SK-N-SH (cell line): Measurements from ENCODE around the gene GPR17.

Source experiments
- CHD2 ChIP-seq: fragments of 150-350 bp; IDR thresholded peaks from 2 replicates; pipeline ENCODE4 v1.6.1; 2018; ENCODE audit warnings: low read length; ENCODE audit not compliant: partially characterized antibody
- EP300 ChIP-seq, 2 experiments: IDR thresholded peaks; 2 replicates each; pipeline versions ENCODE4 v1.4.0 to v1.6.1; 2012; ENCODE audit warnings: borderline replicate concordance in 1 of 2, low read depth in 1 of 2, low read length in 1 of 2
- FOXM1 ChIP-seq: IDR thresholded peaks from 2 replicates; pipeline ENCODE4 v1.4.0; 2012; ENCODE audit warnings: low read depth, mild to moderate bottlenecking
- MAX ChIP-seq: IDR thresholded peaks from 2 replicates; pipeline ENCODE4 v1.4.0; 2012; ENCODE audit warnings: low read depth
- NRF1 ChIP-seq: IDR thresholded peaks from 2 replicates; pipeline ENCODE4 v1.6.1; 2012; ENCODE audit warnings: low read depth, mild to moderate bottlenecking, low read length
- POLR2AphosphoS5 ChIP-seq: IDR thresholded peaks from 2 replicates; pipeline ENCODE4 v1.6.1; 2012; ENCODE audit warnings: low read depth, low read length
- RXRA ChIP-seq: IDR thresholded peaks from 2 replicates; pipeline ENCODE4 v1.4.0; 2012; ENCODE audit warnings: low read depth, mild to moderate bottlenecking, borderline replicate concordance
- TF ChIP-seq, protein P1 (sequence below): fragments of 200-600 bp; sonication (generic); IDR thresholded peaks from 2 replicates; pipeline ENCODE4 v1.6.1; 2017; ENCODE audit warnings: antibody characterized with exemption, mild to moderate bottlenecking, moderate library complexity
- TF ChIP-seq, protein P2 (sequence below): IDR thresholded peaks from 2 replicates; pipeline ENCODE4 v1.6.1; 2012; ENCODE audit warnings: mild to moderate bottlenecking, low read depth, low read length, moderate library complexity
- TF ChIP-seq, protein P3 (sequence below): fragments of 150-350 bp; IDR thresholded peaks from 2 replicates; pipeline ENCODE4 v1.6.1; 2017; ENCODE audit warnings: antibody characterized with exemption, low read length, low read depth, borderline replicate concordance

DNA sequence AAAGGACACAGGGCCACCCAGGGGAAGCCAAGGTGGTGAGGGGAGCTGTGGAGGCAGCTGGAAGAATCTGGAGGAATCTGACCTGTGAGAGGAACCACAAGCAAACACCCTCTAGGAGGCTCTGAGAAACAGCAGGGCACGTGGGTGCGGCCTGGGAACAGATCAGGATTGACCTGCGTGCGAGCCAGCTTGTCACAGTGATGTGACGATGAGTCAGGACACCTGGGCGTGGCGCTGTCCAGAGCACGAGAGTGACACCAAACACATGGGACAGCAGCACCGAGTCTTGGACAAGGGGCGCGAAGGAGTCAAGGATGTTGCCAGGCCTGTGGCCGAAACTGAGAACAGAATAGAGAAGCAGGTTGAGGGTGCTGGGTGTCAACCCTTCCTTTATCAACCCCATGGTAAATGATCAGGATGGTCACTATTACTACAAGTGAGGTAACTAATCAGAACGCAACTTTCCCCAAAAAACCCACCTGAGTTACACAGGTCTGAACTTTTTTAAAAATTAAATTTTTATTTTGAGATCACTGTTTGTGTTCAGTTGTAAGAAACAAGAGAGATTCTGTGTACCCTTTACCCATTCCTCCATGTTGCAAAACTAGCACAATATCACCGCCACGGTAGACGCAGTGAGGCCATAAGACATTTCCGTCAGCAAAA is 54.7 kb downstream of the GPR17 start:
- TF ChIP-seq, protein P1, sequence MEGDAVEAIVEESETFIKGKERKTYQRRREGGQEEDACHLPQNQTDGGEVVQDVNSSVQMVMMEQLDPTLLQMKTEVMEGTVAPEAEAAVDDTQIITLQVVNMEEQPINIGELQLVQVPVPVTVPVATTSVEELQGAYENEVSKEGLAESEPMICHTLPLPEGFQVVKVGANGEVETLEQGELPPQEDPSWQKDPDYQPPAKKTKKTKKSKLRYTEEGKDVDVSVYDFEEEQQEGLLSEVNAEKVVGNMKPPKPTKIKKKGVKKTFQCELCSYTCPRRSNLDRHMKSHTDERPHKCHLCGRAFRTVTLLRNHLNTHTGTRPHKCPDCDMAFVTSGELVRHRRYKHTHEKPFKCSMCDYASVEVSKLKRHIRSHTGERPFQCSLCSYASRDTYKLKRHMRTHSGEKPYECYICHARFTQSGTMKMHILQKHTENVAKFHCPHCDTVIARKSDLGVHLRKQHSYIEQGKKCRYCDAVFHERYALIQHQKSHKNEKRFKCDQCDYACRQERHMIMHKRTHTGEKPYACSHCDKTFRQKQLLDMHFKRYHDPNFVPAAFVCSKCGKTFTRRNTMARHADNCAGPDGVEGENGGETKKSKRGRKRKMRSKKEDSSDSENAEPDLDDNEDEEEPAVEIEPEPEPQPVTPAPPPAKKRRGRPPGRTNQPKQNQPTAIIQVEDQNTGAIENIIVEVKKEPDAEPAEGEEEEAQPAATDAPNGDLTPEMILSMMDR = no peak
- no peak for TF ChIP-seq POLR2AphosphoS5
- no peak for TF ChIP-seq RXRA
- no peak for TF ChIP-seq MAX
- TF ChIP-seq, protein P2, sequence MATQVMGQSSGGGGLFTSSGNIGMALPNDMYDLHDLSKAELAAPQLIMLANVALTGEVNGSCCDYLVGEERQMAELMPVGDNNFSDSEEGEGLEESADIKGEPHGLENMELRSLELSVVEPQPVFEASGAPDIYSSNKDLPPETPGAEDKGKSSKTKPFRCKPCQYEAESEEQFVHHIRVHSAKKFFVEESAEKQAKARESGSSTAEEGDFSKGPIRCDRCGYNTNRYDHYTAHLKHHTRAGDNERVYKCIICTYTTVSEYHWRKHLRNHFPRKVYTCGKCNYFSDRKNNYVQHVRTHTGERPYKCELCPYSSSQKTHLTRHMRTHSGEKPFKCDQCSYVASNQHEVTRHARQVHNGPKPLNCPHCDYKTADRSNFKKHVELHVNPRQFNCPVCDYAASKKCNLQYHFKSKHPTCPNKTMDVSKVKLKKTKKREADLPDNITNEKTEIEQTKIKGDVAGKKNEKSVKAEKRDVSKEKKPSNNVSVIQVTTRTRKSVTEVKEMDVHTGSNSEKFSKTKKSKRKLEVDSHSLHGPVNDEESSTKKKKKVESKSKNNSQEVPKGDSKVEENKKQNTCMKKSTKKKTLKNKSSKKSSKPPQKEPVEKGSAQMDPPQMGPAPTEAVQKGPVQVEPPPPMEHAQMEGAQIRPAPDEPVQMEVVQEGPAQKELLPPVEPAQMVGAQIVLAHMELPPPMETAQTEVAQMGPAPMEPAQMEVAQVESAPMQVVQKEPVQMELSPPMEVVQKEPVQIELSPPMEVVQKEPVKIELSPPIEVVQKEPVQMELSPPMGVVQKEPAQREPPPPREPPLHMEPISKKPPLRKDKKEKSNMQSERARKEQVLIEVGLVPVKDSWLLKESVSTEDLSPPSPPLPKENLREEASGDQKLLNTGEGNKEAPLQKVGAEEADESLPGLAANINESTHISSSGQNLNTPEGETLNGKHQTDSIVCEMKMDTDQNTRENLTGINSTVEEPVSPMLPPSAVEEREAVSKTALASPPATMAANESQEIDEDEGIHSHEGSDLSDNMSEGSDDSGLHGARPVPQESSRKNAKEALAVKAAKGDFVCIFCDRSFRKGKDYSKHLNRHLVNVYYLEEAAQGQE = no peak
- TF ChIP-seq FOXM1 = no peak
- TF ChIP-seq EP300 (IDR thresholded peaks at IDR 0.05; ENCODE audit: borderline replicate concordance in 1 of 2, low read depth in 1 of 2, low read length in 1 of 2) = no peak
- TF ChIP-seq CHD2 = no peak
- TF ChIP-seq, protein P3, sequence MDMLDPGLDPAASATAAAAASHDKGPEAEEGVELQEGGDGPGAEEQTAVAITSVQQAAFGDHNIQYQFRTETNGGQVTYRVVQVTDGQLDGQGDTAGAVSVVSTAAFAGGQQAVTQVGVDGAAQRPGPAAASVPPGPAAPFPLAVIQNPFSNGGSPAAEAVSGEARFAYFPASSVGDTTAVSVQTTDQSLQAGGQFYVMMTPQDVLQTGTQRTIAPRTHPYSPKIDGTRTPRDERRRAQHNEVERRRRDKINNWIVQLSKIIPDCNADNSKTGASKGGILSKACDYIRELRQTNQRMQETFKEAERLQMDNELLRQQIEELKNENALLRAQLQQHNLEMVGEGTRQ = no peak
- TF ChIP-seq NRF1 = no peak
